HEK293 (cell line): ENCODE measurements around the gene INSYN2B.
A peak's percentile ranks its signal among the peaks of the same experiment; 100 is the strongest.

ENCODE experiments used
- CTCF ChIA-PET: fragments of 350-600 bp; formaldehyde crosslinking; extraction: SDS; loops from one replicate; lab custom pipeline; 2021; ENCODE audit warnings: antibody characterized with exemption; lab: Yijun Ruan, JAX
- POLR2A ChIA-PET: fragments of 300-600 bp; formaldehyde crosslinking; extraction: SDS; loops from one replicate; lab custom pipeline; 2020; ENCODE audit warnings: antibody characterized with exemption, inconsistent platforms; lab: Yijun Ruan, JAX
- H3K27ac ChIP-seq: fragments of 200-500 bp; sonication (Bioruptor generic); 2 replicates; pipeline ENCODE4 v1.5.1; 2014; ENCODE audit warnings: low read depth, low read length, control low read depth, inconsistent platforms; ENCODE audit errors: extremely low read depth
- H3K36me3 ChIP-seq, 2 experiments: fragments of 200-500 bp in 1 of 2; sonication (Bioruptor generic) in 1 of 2; 1 replicate in 1 of 2; 2 replicates in 1 of 2; pipeline ENCODE4 v1.5.1; 2014 to 2017; ENCODE audit warnings: inconsistent platforms in 2 of 2, low read length in 2 of 2; ENCODE audit not compliant: control insufficient read depth in 2 of 2, insufficient read depth in 1 of 2
- H3K4me1 ChIP-seq: fragments of 200-500 bp; sonication (Bioruptor generic); 2 replicates; pipeline ENCODE4 v1.5.1; 2014; ENCODE audit warnings: mild to moderate bottlenecking, low read length, inconsistent platforms; ENCODE audit not compliant: control insufficient read depth, insufficient read depth
- H3K4me3 ChIP-seq: 2 replicates; pipeline ENCODE4 v1.5.1; 2011; ENCODE audit warnings: low read depth, mild to moderate bottlenecking, control low read depth, low read length, moderate library complexity
- H3K9me3 ChIP-seq: fragments of 200-500 bp; sonication (Bioruptor generic); 2 replicates; pipeline ENCODE4 v1.5.1; 2014; ENCODE audit warnings: low read depth, low read length, inconsistent platforms; ENCODE audit not compliant: control insufficient read depth, insufficient read depth
- AEBP2 ChIP-seq: fragments of 450-650 bp; formaldehyde crosslinking; IDR thresholded peaks from 2 replicates; pipeline ENCODE4 v1.5.1; 2016; ENCODE audit warnings: missing biosample characterization, missing genetic modification characterization, borderline replicate concordance
- KLF8 ChIP-seq: fragments of 450-650 bp; formaldehyde crosslinking; IDR thresholded peaks from 2 replicates; pipeline ENCODE4 v1.5.1; 2016; ENCODE audit warnings: missing biosample characterization, missing genetic modification characterization
- RBAK ChIP-seq: fragments of 450-650 bp; formaldehyde crosslinking; IDR thresholded peaks from 2 replicates; pipeline ENCODE4 v1.5.1; 2016; ENCODE audit warnings: missing biosample characterization, missing genetic modification characterization
- YY2 ChIP-seq: fragments of 450-650 bp; formaldehyde crosslinking; IDR thresholded peaks from 2 replicates; pipeline ENCODE4 v1.5.1; 2016; ENCODE audit warnings: missing biosample characterization, missing genetic modification characterization
- ZBTB44 ChIP-seq: fragments of 450-650 bp; IDR thresholded peaks from 2 replicates; pipeline ENCODE4 v1.5.1; 2018; ENCODE audit warnings: missing biosample characterization, mild to moderate bottlenecking, missing genetic modification characterization
- ZBTB49 ChIP-seq: fragments of 450-650 bp; formaldehyde crosslinking; IDR thresholded peaks from 2 replicates; pipeline ENCODE4 v1.5.1; 2016; ENCODE audit warnings: missing biosample characterization, missing genetic modification characterization, low read depth
- ZBTB7A ChIP-seq: fragments of 450-650 bp; formaldehyde crosslinking; IDR thresholded peaks from 2 replicates; pipeline ENCODE4 v1.5.1; 2016; ENCODE audit warnings: low read depth, missing biosample characterization, missing genetic modification characterization
- ZFP69B ChIP-seq: fragments of 450-650 bp; formaldehyde crosslinking; IDR thresholded peaks from 2 replicates; pipeline ENCODE4 v1.5.1; 2016; ENCODE audit warnings: missing biosample characterization, missing genetic modification characterization
- ZIC2 ChIP-seq: fragments of 450-650 bp; formaldehyde crosslinking; IDR thresholded peaks from 2 replicates; pipeline ENCODE4 v1.5.1; 2016; ENCODE audit warnings: missing biosample characterization, missing genetic modification characterization
- ZNF148 ChIP-seq: fragments of 450-650 bp; formaldehyde crosslinking; IDR thresholded peaks from 2 replicates; pipeline ENCODE4 v1.5.0; 2017; ENCODE audit warnings: missing biosample characterization, missing genetic modification characterization, borderline replicate concordance
- ZNF16 ChIP-seq: fragments of 450-650 bp; formaldehyde crosslinking; IDR thresholded peaks from 2 replicates; pipeline ENCODE4 v1.5.1; 2016; ENCODE audit warnings: low read depth, missing biosample characterization, missing genetic modification characterization
- ZNF223 ChIP-seq: fragments of 450-650 bp; formaldehyde crosslinking; IDR thresholded peaks from 2 replicates; pipeline ENCODE4 v1.5.1; 2016; ENCODE audit warnings: missing biosample characterization, missing genetic modification characterization
- ZNF266 ChIP-seq: fragments of 450-650 bp; formaldehyde crosslinking; IDR thresholded peaks from 2 replicates; pipeline ENCODE4 v1.5.1; 2016; ENCODE audit warnings: missing biosample characterization, missing genetic modification characterization, low read depth
- ZNF302 ChIP-seq: fragments of 450-650 bp; formaldehyde crosslinking; IDR thresholded peaks from 2 replicates; pipeline ENCODE4 v1.5.1; 2016; ENCODE audit warnings: missing biosample characterization, missing genetic modification characterization, low read depth
- ZNF513 ChIP-seq: fragments of 450-650 bp; IDR thresholded peaks from 2 replicates; pipeline ENCODE4 v1.5.1; 2018; ENCODE audit warnings: missing biosample characterization, missing genetic modification characterization
- ZNF623 ChIP-seq: fragments of 450-650 bp; formaldehyde crosslinking; IDR thresholded peaks from 2 replicates; pipeline ENCODE4 v1.5.1; 2016; ENCODE audit warnings: missing biosample characterization, missing genetic modification characterization
- ZSCAN5A ChIP-seq: fragments of 450-650 bp; formaldehyde crosslinking; IDR thresholded peaks from 2 replicates; pipeline ENCODE4 v1.5.1; 2016; ENCODE audit warnings: missing biosample characterization, missing genetic modification characterization

INSYN2B gene

GRCh38 chr5:169842699-169843098 is 137.6 kb downstream of the INSYN2B start:
- CTCF ChIA-PET = no interaction called here
- TF ChIP-seq ZNF16 (tag by site-specific recombination) = 0 out of 2 replicates have a peak, but pooled peaks have one; percentile 21
- TF ChIP-seq ZBTB44 (tag by site-specific recombination) = no peak
- H3K9me3 ChIP-seq = no peaks in the 10 kb centered on the region
- no peak overlapping the region for H3K4me3 ChIP-seq
- H3K27ac ChIP-seq = no peak overlapping the region
- no peaks in the 10 kb centered on the region for H3K4me1 ChIP-seq
- no peaks in the 10 kb centered on the region for H3K36me3 ChIP-seq
- POLR2A ChIA-PET = no interaction called here

GRCh38 chr5:169840405-169840804 is 139.9 kb downstream of the INSYN2B start:
- CTCF ChIA-PET = interaction anchor here (1.0 kb wide), 1 partner anchor 13 kb away, joined by 3 read pairs; no protein-coding TSS in a partner anchor
- H3K4me3 ChIP-seq = no peak overlapping the region
- H3K27ac ChIP-seq = no peak overlapping the region
- H3K9me3 ChIP-seq = no peaks in the 10 kb centered on the region
- no peaks in the 10 kb centered on the region for H3K4me1 ChIP-seq
- POLR2A ChIA-PET = no interaction called here
- TF ChIP-seq YY2 (tag by site-specific recombination) (no peak), ZNF513 (tag by site-specific recombination) (peak; percentile 92)
- no peaks in the 10 kb centered on the region for H3K36me3 ChIP-seq

GRCh38 chr5:169838688-169839087 is 141.6 kb downstream of the INSYN2B start:
- Histone ChIP-seq H3K4me1 (no peaks in the 10 kb centered on the region), H3K36me3 (no peaks in the 10 kb centered on the region), H3K4me3 (no peak overlapping the region), H3K27ac (no peak overlapping the region), H3K9me3 (no peaks in the 10 kb centered on the region)
- CTCF ChIA-PET = no interaction called here
- POLR2A ChIA-PET = no interaction called here
- TF ChIP-seq YY2 (tag by site-specific recombination) = no peak
- no peak for TF ChIP-seq ZBTB49

GRCh38 chr5:169837686-169838085 is 142.6 kb downstream of the INSYN2B start:
- Histone ChIP-seq H3K4me1 (no peaks in the 10 kb centered on the region), H3K9me3 (no peaks in the 10 kb centered on the region), H3K4me3 (no peak overlapping the region), H3K36me3 (no peaks in the 10 kb centered on the region), H3K27ac (no peak overlapping the region)
- POLR2A ChIA-PET = no interaction called here
- CTCF ChIA-PET = no interaction called here
- TF ChIP-seq ZNF302 (tag by site-specific recombination) (no peak), KLF8 (tag by site-specific recombination) (no peak), ZSCAN5A (tag by site-specific recombination) (no peak), ZBTB7A (tag by site-specific recombination) (no peak), ZNF148 (tag by site-specific recombination) (no peak), ZIC2 (tag by site-specific recombination) (no peak), ZNF223 (tag by site-specific recombination) (no peak), AEBP2 (tag by site-specific recombination) (no peak), ZFP69B (tag by site-specific recombination) (no peak), ZNF266 (tag by site-specific recombination) (no peak), ZNF623 (no peak), RBAK (tag by site-specific recombination) (no peak)
